Keratinocyte (primary cell): Measurements from ENCODE around the gene RBM44. TPM values are rescaled to one million over a fixed set of nuclear protein-coding genes. Genes with fewer than 3 reads are reported as not detected.
"Not testable (repeated sequence)": the region's sequence is repeated elsewhere in the genome, so short reads cannot be mapped to it uniquely, and the experiment has no call there.

Experiments used
- DNase-seq: peaks from one replicate; pipeline ENCODE4 v3.0.0-alpha.2; 2011; ENCODE audit warnings: low read depth, missing footprints, low spot score
- FAIRE-seq: peaks from 2 replicates; lab custom pipeline; 2011; peaks lifted over from hg19 to GRCh38; lab: Jason Lieb, UNC
- H2AFZ ChIP-seq: 2 replicates; pipeline ENCODE4 v1.6.0; 2012; ENCODE audit warnings: low read length, control low read depth, inconsistent platforms; ENCODE audit not compliant: control insufficient read depth
- H3K27ac ChIP-seq: 2 replicates; pipeline ENCODE4 v1.5.1; 2011; ENCODE audit warnings: low read length; ENCODE audit not compliant: control insufficient read depth, insufficient read depth
- H3K27me3 ChIP-seq: 3 replicates; pipeline ENCODE4 v1.6.0; 2011; ENCODE audit warnings: low read length; ENCODE audit not compliant: control insufficient read depth, insufficient read depth; ENCODE audit errors: extremely low read depth
- H3K36me3 ChIP-seq, 2 experiments: 2 replicates in 1 of 2; 3 replicates in 1 of 2; pipeline ENCODE4 v1.5.1; 2011; ENCODE audit warnings: low read length in 2 of 2, mild to moderate bottlenecking in 1 of 2; ENCODE audit not compliant: control insufficient read depth in 2 of 2, insufficient read depth in 2 of 2; ENCODE audit errors: extremely low read depth in 1 of 2
- H3K4me1 ChIP-seq: 3 replicates; pipeline ENCODE4 v1.5.1; 2011; ENCODE audit warnings: low read length; ENCODE audit not compliant: control insufficient read depth, insufficient read depth; ENCODE audit errors: extremely low read depth
- H3K4me2 ChIP-seq: 3 replicates; pipeline ENCODE4 v1.6.0; 2011; ENCODE audit warnings: low read depth, low read length; ENCODE audit not compliant: control insufficient read depth, insufficient read depth; ENCODE audit errors: extremely low read depth
- H3K4me3 ChIP-seq, 3 experiments: fragments of 200-600 bp in 1 of 3; sonication (generic) in 1 of 3; 2 replicates in 2 of 3; 3 replicates in 1 of 3; pipeline ENCODE4 v1.5.1; 2011 to 2016; ENCODE audit warnings: low read length in 3 of 3, mild to moderate bottlenecking in 3 of 3, control low read depth in 2 of 3, inconsistent platforms in 1 of 3, low read depth in 1 of 3, mixed read lengths in 1 of 3, mixed run types in 1 of 3, moderate library complexity in 1 of 3; ENCODE audit not compliant: control insufficient read depth in 2 of 3, insufficient read depth in 2 of 3; ENCODE audit errors: extremely low read depth in 1 of 3
- H3K79me2 ChIP-seq: 2 replicates; pipeline ENCODE4 v1.6.0; 2012; ENCODE audit warnings: low read length; ENCODE audit not compliant: control insufficient read depth, insufficient read depth
- H3K9ac ChIP-seq: 3 replicates; pipeline ENCODE4 v1.6.0; 2011; ENCODE audit warnings: low read length; ENCODE audit not compliant: control insufficient read depth, insufficient read depth; ENCODE audit errors: extremely low read depth
- H3K9me1 ChIP-seq: 3 replicates; pipeline ENCODE4 v1.6.0; 2011; ENCODE audit warnings: low read length; ENCODE audit not compliant: control insufficient read depth, insufficient read depth; ENCODE audit errors: extremely low read depth
- H3K9me3 ChIP-seq: 2 replicates; pipeline ENCODE4 v1.5.1; 2012; ENCODE audit warnings: low read depth, low read length; ENCODE audit not compliant: control insufficient read depth
- H4K20me1 ChIP-seq: 3 replicates; pipeline ENCODE4 v1.6.0; 2011; ENCODE audit warnings: low read length; ENCODE audit not compliant: control insufficient read depth, insufficient read depth; ENCODE audit errors: extremely low read depth
- CTCF ChIP-seq, 3 experiments: IDR thresholded peaks in 1 of 3; conservative IDR thresholded peaks in 1 of 3; optimal IDR thresholded peaks in 1 of 3; 2 replicates in 2 of 3; 3 replicates in 1 of 3; pipeline versions ENCODE3 to v1.5.1; 2011; ENCODE audit warnings: low read length in 3 of 3, mild to moderate bottlenecking in 3 of 3, moderate library complexity in 2 of 3, control low read depth in 1 of 3, inconsistent platforms in 1 of 3; ENCODE audit not compliant: insufficient read depth in 2 of 3; ENCODE audit errors: extremely low read depth in 1 of 3
- EZH2 ChIP-seq: IDR thresholded peaks from one replicate; pipeline ENCODE4 v1.6.1; 2012; ENCODE audit warnings: inconsistent platforms, mild to moderate bottlenecking, low read length, moderate library complexity
- dilution Hi-C: fragments of 300-500 bp; cut with MboI; formaldehyde crosslinking; loops from one replicate; pipeline ENCODE4 v1.7.0; 2020; ENCODE audit warnings: low sequenced_read_pairs; ENCODE audit not compliant: extremely low pct_ligation_motif_present
- polyA plus RNA-seq, 5 experiments: library from polyadenylated mRNA; depleted of rRNA in 3 of 5; stranded (reverse) in 3 of 5; stranded (forward) in 1 of 5; unstranded in 1 of 5; fragments of >200 nt; gene quantifications; 1 replicate in 1 of 5; 2 replicates in 3 of 5; 3 replicates in 1 of 5; pipeline versions ENCODE4 v1.2.1 to v1.2.3, GENCODE V29; 2011 to 2012; ENCODE audit warnings: missing spikeins in 2 of 5, low read depth in 1 of 5, low replicate concordance in 1 of 5

Gene RBM44
- polyA plus RNA-seq, 1 donor (not counting 4 experiments of a cell fraction or from before 2014, with no cell fraction given), result 0.14 TPM

- Histone ChIP-seq H3K9ac (no peak overlapping the region), H3K4me1 (no peaks in the 10 kb centered on the region), H3K27ac (no peak overlapping the region), H3K9me1 (no peaks in the 10 kb centered on the region), H3K79me2 (no peaks in the 10 kb centered on the region), H3K27me3 (no peaks in the 10 kb centered on the region), H3K4me3 (no peak overlapping the region), H3K36me3 (no peaks in the 10 kb centered on the region), H4K20me1 (no peaks in the 10 kb centered on the region), H2AFZ (no peak overlapping the region), H3K4me2 (no peak overlapping the region), H3K9me3 (no peaks in the 10 kb centered on the region)
- TF ChIP-seq EZH2 (no peak), CTCF (optimal IDR thresholded peaks at IDR 0.05 in 1 of 3, IDR thresholded peaks at IDR 0.05 in 1 of 3, conservative IDR thresholded peaks at IDR 0.05 in 1 of 3; ENCODE audit: extremely low read depth in 1 of 3, insufficient read depth in 2 of 3, low read length in 3 of 3) (no peak)
- no peak for DNase-seq
- dilution Hi-C loops, result no loop called here
- FAIRE-seq, result no peak
Measured at GRCh38 chr2:237835372-237835771, 36.8 kb downstream of the RBM44 start.

- FAIRE-seq (no peak), DNase-seq (no peak)
- no peak overlapping the region for H2AFZ ChIP-seq
- no peaks in the 10 kb centered on the region for H3K36me3 ChIP-seq
- H3K27me3 ChIP-seq, result no peaks in the 10 kb centered on the region
- H3K9me1 ChIP-seq, result no peaks in the 10 kb centered on the region
- TF ChIP-seq EZH2, result no peak
- TF ChIP-seq CTCF (optimal IDR thresholded peaks at IDR 0.05 in 1 of 3, IDR thresholded peaks at IDR 0.05 in 1 of 3, conservative IDR thresholded peaks at IDR 0.05 in 1 of 3; ENCODE audit: extremely low read depth in 1 of 3, insufficient read depth in 2 of 3, low read length in 3 of 3), result no peak
- H3K4me2 ChIP-seq, result no peak overlapping the region
- no peaks in the 10 kb centered on the region for H4K20me1 ChIP-seq
- no peak overlapping the region for H3K27ac ChIP-seq
- dilution Hi-C loops, result no loop called here
- no peak overlapping the region for H3K4me3 ChIP-seq
- no peaks in the 10 kb centered on the region for H3K9me3 ChIP-seq
- H3K79me2 ChIP-seq, result no peaks in the 10 kb centered on the region
- H3K9ac ChIP-seq, result no peak overlapping the region
- H3K4me1 ChIP-seq, result no peaks in the 10 kb centered on the region
Measured at GRCh38 chr2:237841051-237841450, 42.5 kb downstream of the RBM44 start.

- H3K9ac ChIP-seq, H2AFZ ChIP-seq, H3K4me3 ChIP-seq, H3K4me1 ChIP-seq, H3K4me2 ChIP-seq, H3K79me2 ChIP-seq, H4K20me1 ChIP-seq, H3K9me3 ChIP-seq, DNase-seq, FAIRE-seq, H3K9me1 ChIP-seq, H3K36me3 ChIP-seq, H3K27me3 ChIP-seq, H3K27ac ChIP-seq, dilution Hi-C loops: not testable (repeated sequence)
Measured at GRCh38 chr2:237848940-237849339, 50.4 kb downstream of the RBM44 start.
